WERI-Rb-1 (cell line): Measurements from ENCODE around the gene GP2.

Source experiments
- DNase-seq: peaks from one replicate; pipeline ENCODE4 v3.0.0-alpha.2; 2020
- H3K27ac ChIP-seq: fragments of 250-450 bp; sonication (Bioruptor Pico); 2 replicates; pipeline ENCODE4 v1.5.1; 2020; ENCODE audit warnings: mild to moderate bottlenecking, moderate library complexity
- H3K27me3 ChIP-seq: fragments of 250-450 bp; sonication (Bioruptor Pico); 2 replicates; pipeline ENCODE4 v1.5.1; 2021; ENCODE audit warnings: mild to moderate bottlenecking, low read depth, moderate library complexity; ENCODE audit not compliant: insufficient read depth, severe bottlenecking
- H3K36me3 ChIP-seq: fragments of 250-450 bp; sonication (Bioruptor Pico); 2 replicates; pipeline ENCODE4 v1.5.1; 2020; ENCODE audit warnings: mild to moderate bottlenecking, moderate library complexity
- H3K4me3 ChIP-seq: 2 replicates; pipeline ENCODE4 v1.5.1; 2011; ENCODE audit warnings: low read depth, mild to moderate bottlenecking, control low read depth, low read length
- H3K9me3 ChIP-seq: fragments of 250-450 bp; sonication (Bioruptor Pico); 2 replicates; pipeline ENCODE4 v1.5.1; 2021; ENCODE audit warnings: mild to moderate bottlenecking, moderate library complexity; ENCODE audit not compliant: severe bottlenecking
- CTCF ChIP-seq: IDR thresholded peaks from 2 replicates; pipeline ENCODE4 v1.5.1; 2011; ENCODE audit warnings: low read depth, mild to moderate bottlenecking, control low read depth, inconsistent platforms, low read length

GP2 gene

GRCh38 chr16:20347666-20348364, 20.5 kb upstream of the GP2 start:
- DNase-seq = no peak
- H3K27me3 ChIP-seq = peaks cover 82% of the 10 kb centered on the region
- H3K4me3 ChIP-seq = no peak overlapping the region
- no peaks in the 10 kb centered on the region for H3K36me3 ChIP-seq
- H3K9me3 ChIP-seq = no peaks in the 10 kb centered on the region
- no peak overlapping the region for H3K27ac ChIP-seq
- TF ChIP-seq CTCF = no peak

- no peaks in the 10 kb centered on the region for H3K36me3 ChIP-seq
- no peaks in the 10 kb centered on the region for H3K9me3 ChIP-seq
- TF ChIP-seq CTCF = no peak
- H3K27me3 ChIP-seq = peaks cover 71% of the 10 kb centered on the region
- no peak overlapping the region for H3K27ac ChIP-seq
- DNase-seq = no peak
- H3K4me3 ChIP-seq = no peak overlapping the region
These were observed 17.3 kb upstream of the GP2 start for GRCh38 chr16:20344611-20345010.

- Histone ChIP-seq H3K4me3 (no peak overlapping the region), H3K27ac (no peak overlapping the region), H3K27me3 (peaks cover 75% of the 10 kb centered on the region), H3K36me3 (no peaks in the 10 kb centered on the region), H3K9me3 (no peaks in the 10 kb centered on the region)
- no peak for TF ChIP-seq CTCF
- DNase-seq = no peak
These were observed 12.4 kb upstream of the GP2 start for GRCh38 chr16:20339744-20340143.

GRCh38 chr16:20336955-20337354, 9.6 kb upstream of the GP2 start:
- DNase-seq = no peak
- H3K9me3 ChIP-seq = no peaks in the 10 kb centered on the region
- no peak overlapping the region for H3K4me3 ChIP-seq
- peaks cover 80% of the 10 kb centered on the region for H3K27me3 ChIP-seq
- H3K27ac ChIP-seq = no peak overlapping the region
- no peaks in the 10 kb centered on the region for H3K36me3 ChIP-seq
- TF ChIP-seq CTCF = no peak

GRCh38 chr16:20334396-20334795, 7.1 kb upstream of the GP2 start:
- TF ChIP-seq CTCF = no peak
- Histone ChIP-seq H3K27me3 (peaks cover 87% of the 10 kb centered on the region), H3K9me3 (no peaks in the 10 kb centered on the region), H3K4me3 (no peak overlapping the region), H3K36me3 (no peaks in the 10 kb centered on the region), H3K27ac (no peak overlapping the region)
- no peak for DNase-seq

- H3K36me3 ChIP-seq = no peaks in the 10 kb centered on the region
- TF ChIP-seq CTCF = no peak
- no peak overlapping the region for H3K27ac ChIP-seq
- H3K27me3 ChIP-seq = peaks cover 80% of the 10 kb centered on the region
- H3K9me3 ChIP-seq = no peaks in the 10 kb centered on the region
- no peak overlapping the region for H3K4me3 ChIP-seq
- DNase-seq = no peak
These were observed 5.8 kb upstream of the GP2 start for GRCh38 chr16:20333120-20333519.
